KMS-11 (cell line): Measurements from ENCODE around the gene CNNM2.

Experiments used
- H2AFZ ChIP-seq: fragments of 200-600 bp; sonication (generic); 2 replicates; pipeline ENCODE4 v1.6.1; 2016; ENCODE audit warnings: antibody characterized with exemption, mixed run types, low read depth
- H3K27ac ChIP-seq: fragments of 200-600 bp; sonication (generic); 2 replicates; pipeline ENCODE4 v1.6.1; 2016; ENCODE audit warnings: mild to moderate bottlenecking, mixed run types
- H3K27me3 ChIP-seq: fragments of 200-600 bp; sonication (generic); 2 replicates; pipeline ENCODE4 v1.6.1; 2017; ENCODE audit warnings: mild to moderate bottlenecking, low read depth, mixed run types, moderate library complexity; ENCODE audit not compliant: insufficient read depth
- H3K36me3 ChIP-seq: fragments of 200-600 bp; sonication (generic); 2 replicates; pipeline ENCODE4 v1.6.1; 2017; ENCODE audit warnings: mild to moderate bottlenecking, mixed run types; ENCODE audit not compliant: insufficient read depth
- H3K4me1 ChIP-seq: fragments of 200-600 bp; sonication (generic); 2 replicates; pipeline ENCODE4 v1.6.1; 2016; ENCODE audit warnings: mild to moderate bottlenecking, low read depth, mixed run types; ENCODE audit not compliant: poor library complexity, severe bottlenecking
- H3K4me2 ChIP-seq: fragments of 200-600 bp; sonication (generic); 2 replicates; pipeline ENCODE4 v1.7.0; 2016; ENCODE audit warnings: mild to moderate bottlenecking, mixed run types
- H3K4me3 ChIP-seq: fragments of 200-600 bp; sonication (generic); IDR thresholded peaks from 2 replicates; pipeline ENCODE4 v1.6.1; 2017; ENCODE audit warnings: low read depth, low read length, mixed read lengths; ENCODE audit not compliant: insufficient read depth
- H3K79me2 ChIP-seq: fragments of 200-600 bp; sonication (generic); 2 replicates; pipeline ENCODE4 v1.6.1; 2016; ENCODE audit warnings: low read depth, mixed run types; ENCODE audit not compliant: insufficient read depth
- H3K9ac ChIP-seq: fragments of 200-600 bp; sonication (generic); 2 replicates; pipeline ENCODE4 v1.6.1; 2016; ENCODE audit warnings: mild to moderate bottlenecking, mixed run types
- H4K20me1 ChIP-seq: fragments of 200-600 bp; sonication (generic); 2 replicates; pipeline ENCODE4 v1.6.1; 2016; ENCODE audit warnings: mild to moderate bottlenecking, mixed run types; ENCODE audit not compliant: insufficient read depth
- CTCF ChIP-seq: fragments of 200-600 bp; sonication (generic); conservative IDR thresholded peaks from 2 replicates; pipeline ENCODE4 v1.6.1; 2017; ENCODE audit warnings: low read depth, mild to moderate bottlenecking, antibody characterized with exemption, low read length, moderate library complexity, mixed read lengths

CNNM2 gene

GRCh38 chr10:102951316-102951715 lies 33.2 kb downstream of the CNNM2 start:
- Histone ChIP-seq H2AFZ (no peak overlapping the region), H3K4me1 (no peaks in the 10 kb centered on the region), H3K36me3 (no peaks in the 10 kb centered on the region), H3K79me2 (no peaks in the 10 kb centered on the region), H3K4me3 (no peak overlapping the region), H4K20me1 (no peaks in the 10 kb centered on the region), H3K27ac (no peak overlapping the region), H3K27me3 (no peaks in the 10 kb centered on the region), H3K9ac (no peak overlapping the region), H3K4me2 (no peak overlapping the region)
- no peak for TF ChIP-seq CTCF

- Histone ChIP-seq H3K9ac (no peak overlapping the region), H3K4me3 (no peak overlapping the region), H3K27me3 (no peaks in the 10 kb centered on the region), H4K20me1 (no peaks in the 10 kb centered on the region), H3K4me2 (no peak overlapping the region), H3K4me1 (no peaks in the 10 kb centered on the region), H2AFZ (no peak overlapping the region), H3K36me3 (no peaks in the 10 kb centered on the region), H3K27ac (no peak overlapping the region), H3K79me2 (no peaks in the 10 kb centered on the region)
- no peak for TF ChIP-seq CTCF
Observed at GRCh38 chr10:102959360-102959759, 41.3 kb downstream of the CNNM2 start.

- no peak overlapping the region for H2AFZ ChIP-seq
- no peaks in the 10 kb centered on the region for H3K79me2 ChIP-seq
- H3K4me1 ChIP-seq: no peaks in the 10 kb centered on the region
- H3K9ac ChIP-seq: no peak overlapping the region
- no peaks in the 10 kb centered on the region for H4K20me1 ChIP-seq
- H3K36me3 ChIP-seq: no peaks in the 10 kb centered on the region
- no peak overlapping the region for H3K4me2 ChIP-seq
- no peaks in the 10 kb centered on the region for H3K27me3 ChIP-seq
- no peak for TF ChIP-seq CTCF
- H3K27ac ChIP-seq: no peak overlapping the region
- H3K4me3 ChIP-seq: no peak overlapping the region
Observed at GRCh38 chr10:102960157-102960556, 42.1 kb downstream of the CNNM2 start.

- no peak for TF ChIP-seq CTCF
- Histone ChIP-seq H3K4me1 (no peaks in the 10 kb centered on the region), H3K4me2 (no peak overlapping the region), H3K79me2 (no peaks in the 10 kb centered on the region), H3K36me3 (no peaks in the 10 kb centered on the region), H3K4me3 (no peak overlapping the region), H3K27me3 (no peaks in the 10 kb centered on the region), H4K20me1 (no peaks in the 10 kb centered on the region), H2AFZ (no peak overlapping the region), H3K9ac (no peak overlapping the region), H3K27ac (no peak overlapping the region)
Observed at GRCh38 chr10:102962267-102962666, 44.2 kb downstream of the CNNM2 start.
